HepG2 (cell line): Measurements from ENCODE around the gene JAK2. TPM values are rescaled to one million over a fixed set of nuclear protein-coding genes. Genes with fewer than 3 reads are reported as not detected.

ENCODE experiments used
- ATAC-seq: fragments of 200-7000 bp; cut with Tn5 transposase; 3 replicates; pipeline ENCODE4 v1.9.1; 2020; ENCODE audit warnings: mild to moderate bottlenecking, moderate library complexity
- BruUV-seq: library from RNA; stranded (reverse); fragments of 400-500 nt; replicated peaks from 2 replicates; lab custom pipeline; 2021; lab: Mats Ljungman, UMichigan
- CTCF ChIA-PET: fragments of 300-600 bp; formaldehyde crosslinking; extraction: SDS; loops from one replicate; lab custom pipeline; 2021; ENCODE audit warnings: low total read pairs, inconsistent platforms, low intra/inter-chr PET ratio; lab: Yijun Ruan, JAX
- POLR2A ChIA-PET: fragments of 350-600 bp; sonication (Branson Sonifier 250); formaldehyde crosslinking; loops from one replicate; lab custom pipeline; 2020; ENCODE audit warnings: antibody characterized with exemption, inconsistent platforms; lab: Yijun Ruan, JAX
- DNase-seq: peaks from one replicate; pipeline ENCODE4 v3.0.0-alpha.2; 2015; ENCODE audit warnings: low spot score
- FAIRE-seq: peaks from 3 replicates; lab custom pipeline; 2011; peaks lifted over from hg19 to GRCh38; lab: Jason Lieb, UNC
- H2AFZ ChIP-seq: one replicate; pipeline ENCODE4 v1.6.1; 2011; ENCODE audit warnings: low read length, inconsistent platforms
- H3K27ac ChIP-seq: fragments of 300-600 bp; 3 replicates; pipeline ENCODE4 v1.8.0; 2011; ENCODE audit warnings: mixed run types, mild to moderate bottlenecking, mixed read lengths, low read length, inconsistent platforms; ENCODE audit not compliant: insufficient read depth; ENCODE audit errors: extremely low read length
- H3K27me3 ChIP-seq, 2 experiments: fragments of 200-600 bp in 1 of 2; 2 replicates in 1 of 2; 3 replicates in 1 of 2; pipeline versions ENCODE4 v1.6.0 to v1.8.0; 2011; ENCODE audit warnings: low read length in 2 of 2, mild to moderate bottlenecking in 2 of 2, moderate library complexity in 2 of 2, inconsistent platforms in 1 of 2; ENCODE audit not compliant: insufficient read depth in 2 of 2, control insufficient read depth in 1 of 2
- H3K36me3 ChIP-seq, 2 experiments: fragments of 200-600 bp in 1 of 2; replicated peaks in 1 of 2; 2 replicates in 1 of 2; 3 replicates in 1 of 2; pipeline versions ENCODE4 v1.5.1 to v1.8.0; 2011; ENCODE audit warnings: low read length in 2 of 2, inconsistent platforms in 1 of 2; ENCODE audit not compliant: insufficient read depth in 2 of 2, control insufficient read depth in 1 of 2
- H3K4me1 ChIP-seq: 2 replicates; pipeline ENCODE4 v1.5.1; 2012; ENCODE audit warnings: low read length, inconsistent platforms; ENCODE audit not compliant: insufficient read depth
- H3K4me2 ChIP-seq: 2 replicates; pipeline ENCODE4 v1.6.0; 2011; ENCODE audit warnings: low read depth, low read length, inconsistent platforms
- H3K4me3 ChIP-seq, 3 experiments: fragments of 200-600 bp in 1 of 3; sonication (generic), shearing (Covaris generic) in 1 of 3; replicated peaks in 1 of 3; 2 replicates each; pipeline ENCODE4 v1.5.1; 2011 to 2016; ENCODE audit warnings: low read length in 3 of 3, inconsistent platforms in 2 of 3, low read depth in 2 of 3, mild to moderate bottlenecking in 2 of 3, control low read depth in 1 of 3, mixed read lengths in 1 of 3; ENCODE audit not compliant: insufficient read depth in 1 of 3
- H3K79me2 ChIP-seq: one replicate; pipeline ENCODE4 v1.6.1; 2011; ENCODE audit warnings: low read length, inconsistent platforms; ENCODE audit not compliant: insufficient read depth
- H3K9ac ChIP-seq: 2 replicates; pipeline ENCODE4 v1.6.0; 2011; ENCODE audit warnings: mild to moderate bottlenecking, low read depth, low read length, inconsistent platforms; ENCODE audit not compliant: insufficient read depth
- H3K9me3 ChIP-seq: 2 replicates; pipeline ENCODE4 v1.5.1; 2012; ENCODE audit warnings: mild to moderate bottlenecking, low read length
- H4K20me1 ChIP-seq: 2 replicates; pipeline ENCODE4 v1.6.0; 2011; ENCODE audit warnings: inconsistent platforms, mild to moderate bottlenecking, low read length, moderate library complexity; ENCODE audit not compliant: insufficient read depth
- KAT8 ChIP-seq: IDR thresholded peaks from 2 replicates; pipeline ENCODE4 v1.6.1; 2016; ENCODE audit warnings: missing genetic modification reagents, missing compliant biosample characterization
- KDM6A ChIP-seq: IDR thresholded peaks from 2 replicates; pipeline ENCODE4 v1.6.1; 2016; ENCODE audit warnings: low read depth
- RFXANK ChIP-seq: IDR thresholded peaks from 2 replicates; pipeline ENCODE4 v1.6.1; 2016
- ZNF160 ChIP-seq: sonication (generic); formaldehyde crosslinking; IDR thresholded peaks from 2 replicates; pipeline ENCODE4 v1.8.0; 2022; ENCODE audit warnings: mild to moderate bottlenecking, inconsistent platforms, missing genetic modification reagents
- ZNF33A ChIP-seq: sonication (generic); formaldehyde crosslinking; IDR thresholded peaks from 2 replicates; pipeline ENCODE4 v1.5.1; 2020; ENCODE audit warnings: missing genetic modification reagents, mild to moderate bottlenecking, moderate library complexity, borderline replicate concordance
- ZNF501 ChIP-seq: sonication (generic); formaldehyde crosslinking; IDR thresholded peaks from 2 replicates; pipeline ENCODE4 v1.5.1; 2020; ENCODE audit warnings: mild to moderate bottlenecking, moderate library complexity, missing genetic modification reagents
- WGBS: methylation state at CpG from one replicate; pipeline ENCODE4 v1.1.6; 2017; ENCODE audit warnings: low lambda C conversion rate; 5-methylcytosine and 5-hydroxymethylcytosine counted together
- in situ Hi-C: cut with HindIII; loops from 2 replicates; pipeline ENCODE4 v1.10.0; 2017; ENCODE audit warnings: low pct_unique_long_range_greater_than_20kb; ENCODE audit not compliant: extremely low pct_ligation_motif_present
- intact Hi-C: fragments of 100-400 bp; cut with micrococcal nuclease; formaldehyde crosslinking; loops from one replicate; pipeline ENCODE4 v1.10.0; 2022; ENCODE audit not compliant: unreplicated experiment
- polyA plus RNA-seq, 8 experiments: library from polyadenylated mRNA; depleted of rRNA in 3 of 8; stranded (reverse) in 7 of 8; unstranded in 1 of 8; fragments of >200 nt; fragmentation: Illumina TruSeq in 4 of 8; extraction: Trizol in 4 of 8; gene quantifications; 2 replicates each; pipeline versions ENCODE4 v1.2.1 to v1.2.3, GENCODE V29; 2011 to 2016; ENCODE audit warnings: low read depth in 4 of 8, missing spikeins in 1 of 8, mixed read lengths in 1 of 8; ENCODE audit not compliant: insufficient read depth in 1 of 8
- total RNA-seq, 5 experiments: library from RNA; depleted of rRNA; stranded (reverse); fragments of >200 nt; fragmentation: Illumina TruSeq; extraction: Trizol; gene quantifications; 2 replicates each; pipeline ENCODE4 v1.2.3, GENCODE V29; 2016; ENCODE audit warnings: low read depth in 1 of 5
- TF ChIP-seq, protein P1 (sequence below): sonication (generic); formaldehyde crosslinking; IDR thresholded peaks from 2 replicates; pipeline ENCODE4 v1.8.1; 2023; ENCODE audit warnings: mild to moderate bottlenecking, missing genetic modification reagents
- TF ChIP-seq, protein P2 (sequence below): sonication (generic); formaldehyde crosslinking; IDR thresholded peaks from 2 replicates; pipeline ENCODE4 v1.4.0; 2020; ENCODE audit warnings: mild to moderate bottlenecking, low read depth, missing genetic modification reagents
- TF ChIP-seq, protein P3 (sequence below): sonication (generic); formaldehyde crosslinking; IDR thresholded peaks from 2 replicates; pipeline ENCODE4 v1.5.0; 2020; ENCODE audit warnings: mild to moderate bottlenecking, missing genetic modification reagents, moderate library complexity
- TF ChIP-seq, protein P4 (sequence below): sonication (generic); formaldehyde crosslinking; conservative IDR thresholded peaks from 2 replicates; pipeline ENCODE4 v1.8.1; 2023; ENCODE audit warnings: missing genetic modification reagents

JAK2 gene
- total and polyA plus RNA-seq, 2 of the 13 experiments (the other 11 are each of a cell fraction or from before 2014, with no cell fraction given), result 1.1 to 4.1 TPM

DNA sequence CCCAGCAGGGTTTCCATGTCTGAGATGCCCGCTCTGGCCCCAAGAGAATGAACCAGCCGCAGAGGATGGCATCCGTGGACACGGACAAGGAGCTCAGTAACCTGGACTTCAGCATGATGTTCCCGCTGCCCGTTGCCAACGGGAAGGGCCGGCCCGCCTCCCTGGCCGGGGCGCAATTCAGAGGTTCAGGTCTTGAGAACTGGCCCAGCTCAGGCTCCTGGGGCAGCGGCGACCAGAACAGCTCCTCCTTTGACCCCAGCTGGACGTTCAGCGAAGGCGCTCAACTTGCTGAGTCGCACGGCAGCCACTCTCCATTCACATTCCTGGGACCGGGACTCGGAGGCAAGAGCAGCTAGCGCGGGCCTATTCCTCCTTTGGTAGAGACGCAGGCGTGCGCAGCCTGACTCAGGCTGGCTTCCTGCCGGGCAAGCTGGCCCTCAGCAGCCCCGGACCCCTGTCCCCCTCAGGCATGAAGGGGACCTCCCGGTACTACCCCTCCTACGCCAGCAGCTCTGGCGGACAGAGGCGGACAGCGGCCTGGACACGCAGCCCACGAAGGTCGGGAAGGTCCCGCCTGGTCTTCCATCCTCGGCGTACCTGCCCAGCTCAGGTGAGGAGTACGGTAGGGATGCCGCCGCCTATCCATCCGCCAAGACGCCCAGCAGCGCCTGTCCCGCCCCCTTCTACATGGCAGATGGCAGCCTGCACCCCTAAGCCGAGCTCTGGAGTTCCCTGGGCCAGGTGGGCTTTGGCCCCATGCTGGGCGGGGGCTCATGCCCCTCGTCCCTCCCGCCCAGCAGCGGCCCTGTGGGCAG is 126.0 kb downstream of the JAK2 start (continued):
- TF ChIP-seq KDM6A (CRISPR knock-in tag), result no peak
- TF ChIP-seq, protein P1, sequence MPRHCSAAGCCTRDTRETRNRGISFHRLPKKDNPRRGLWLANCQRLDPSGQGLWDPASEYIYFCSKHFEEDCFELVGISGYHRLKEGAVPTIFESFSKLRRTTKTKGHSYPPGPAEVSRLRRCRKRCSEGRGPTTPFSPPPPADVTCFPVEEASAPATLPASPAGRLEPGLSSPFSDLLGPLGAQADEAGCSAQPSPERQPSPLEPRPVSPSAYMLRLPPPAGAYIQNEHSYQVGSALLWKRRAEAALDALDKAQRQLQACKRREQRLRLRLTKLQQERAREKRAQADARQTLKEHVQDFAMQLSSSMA (CRISPR knock-in tag), result no peak

DNA sequence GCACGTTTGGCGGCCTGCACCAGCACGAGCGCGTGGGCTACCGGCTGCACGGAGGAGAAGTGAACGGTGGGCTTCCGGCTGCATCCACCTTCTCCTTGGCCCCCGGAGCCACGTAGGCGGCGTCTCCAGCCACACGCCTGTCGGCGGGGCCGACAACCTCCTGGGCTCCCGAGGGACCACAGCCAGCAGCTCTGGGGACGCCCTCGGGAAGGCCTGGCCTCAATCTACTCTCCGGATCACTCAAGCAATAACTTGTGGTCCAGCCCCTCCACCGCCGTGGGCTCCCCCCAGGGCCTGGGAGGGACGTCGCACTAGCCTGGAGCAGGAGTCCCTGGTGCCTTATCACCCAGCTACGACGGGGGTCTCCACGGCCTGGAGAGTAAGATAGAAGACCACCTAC is 126.6 kb downstream of the JAK2 start:
- DNase-seq, result no peak
- CTCF ChIA-PET, result no interaction called here

More for the DNA sequence above, 126.6 kb downstream of the JAK2 start:
- intact Hi-C loops, result no loop called here
- Histone ChIP-seq H2AFZ (no peak overlapping the region), H3K79me2 (no peaks in the 10 kb centered on the region), H3K9ac (no peak overlapping the region), H3K9me3 (no peaks in the 10 kb centered on the region), H3K4me3 (no peak overlapping the region), H3K36me3 (no peaks in the 10 kb centered on the region), H3K27me3 (no peaks in the 10 kb centered on the region), H3K27ac (no peak overlapping the region), H3K4me1 (no peaks in the 10 kb centered on the region), H3K4me2 (no peak overlapping the region), H4K20me1 (no peaks in the 10 kb centered on the region)
- TF ChIP-seq, protein P2, sequence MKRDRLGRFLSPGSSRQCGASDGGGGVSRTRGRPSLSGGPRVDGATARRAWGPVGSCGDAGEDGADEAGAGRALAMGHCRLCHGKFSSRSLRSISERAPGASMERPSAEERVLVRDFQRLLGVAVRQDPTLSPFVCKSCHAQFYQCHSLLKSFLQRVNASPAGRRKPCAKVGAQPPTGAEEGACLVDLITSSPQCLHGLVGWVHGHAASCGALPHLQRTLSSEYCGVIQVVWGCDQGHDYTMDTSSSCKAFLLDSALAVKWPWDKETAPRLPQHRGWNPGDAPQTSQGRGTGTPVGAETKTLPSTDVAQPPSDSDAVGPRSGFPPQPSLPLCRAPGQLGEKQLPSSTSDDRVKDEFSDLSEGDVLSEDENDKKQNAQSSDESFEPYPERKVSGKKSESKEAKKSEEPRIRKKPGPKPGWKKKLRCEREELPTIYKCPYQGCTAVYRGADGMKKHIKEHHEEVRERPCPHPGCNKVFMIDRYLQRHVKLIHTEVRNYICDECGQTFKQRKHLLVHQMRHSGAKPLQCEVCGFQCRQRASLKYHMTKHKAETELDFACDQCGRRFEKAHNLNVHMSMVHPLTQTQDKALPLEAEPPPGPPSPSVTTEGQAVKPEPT, result no peak
- TF ChIP-seq RFXANK, result no peak
- no peak for TF ChIP-seq ZNF33A
- no peak for TF ChIP-seq ZNF501 (CRISPR knock-in tag)
- no peak for TF ChIP-seq ZNF160 (CRISPR knock-in tag)
- no peak for TF ChIP-seq KAT8 (CRISPR knock-in tag)
- TF ChIP-seq, protein P3, sequence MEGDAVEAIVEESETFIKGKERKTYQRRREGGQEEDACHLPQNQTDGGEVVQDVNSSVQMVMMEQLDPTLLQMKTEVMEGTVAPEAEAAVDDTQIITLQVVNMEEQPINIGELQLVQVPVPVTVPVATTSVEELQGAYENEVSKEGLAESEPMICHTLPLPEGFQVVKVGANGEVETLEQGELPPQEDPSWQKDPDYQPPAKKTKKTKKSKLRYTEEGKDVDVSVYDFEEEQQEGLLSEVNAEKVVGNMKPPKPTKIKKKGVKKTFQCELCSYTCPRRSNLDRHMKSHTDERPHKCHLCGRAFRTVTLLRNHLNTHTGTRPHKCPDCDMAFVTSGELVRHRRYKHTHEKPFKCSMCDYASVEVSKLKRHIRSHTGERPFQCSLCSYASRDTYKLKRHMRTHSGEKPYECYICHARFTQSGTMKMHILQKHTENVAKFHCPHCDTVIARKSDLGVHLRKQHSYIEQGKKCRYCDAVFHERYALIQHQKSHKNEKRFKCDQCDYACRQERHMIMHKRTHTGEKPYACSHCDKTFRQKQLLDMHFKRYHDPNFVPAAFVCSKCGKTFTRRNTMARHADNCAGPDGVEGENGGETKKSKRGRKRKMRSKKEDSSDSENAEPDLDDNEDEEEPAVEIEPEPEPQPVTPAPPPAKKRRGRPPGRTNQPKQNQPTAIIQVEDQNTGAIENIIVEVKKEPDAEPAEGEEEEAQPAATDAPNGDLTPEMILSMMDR (CRISPR knock-in tag), result no peak
- TF ChIP-seq, protein P4, sequence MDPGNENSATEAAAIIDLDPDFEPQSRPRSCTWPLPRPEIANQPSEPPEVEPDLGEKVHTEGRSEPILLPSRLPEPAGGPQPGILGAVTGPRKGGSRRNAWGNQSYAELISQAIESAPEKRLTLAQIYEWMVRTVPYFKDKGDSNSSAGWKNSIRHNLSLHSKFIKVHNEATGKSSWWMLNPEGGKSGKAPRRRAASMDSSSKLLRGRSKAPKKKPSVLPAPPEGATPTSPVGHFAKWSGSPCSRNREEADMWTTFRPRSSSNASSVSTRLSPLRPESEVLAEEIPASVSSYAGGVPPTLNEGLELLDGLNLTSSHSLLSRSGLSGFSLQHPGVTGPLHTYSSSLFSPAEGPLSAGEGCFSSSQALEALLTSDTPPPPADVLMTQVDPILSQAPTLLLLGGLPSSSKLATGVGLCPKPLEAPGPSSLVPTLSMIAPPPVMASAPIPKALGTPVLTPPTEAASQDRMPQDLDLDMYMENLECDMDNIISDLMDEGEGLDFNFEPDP, result no peak
- 98% methylated on average over 19 of the region's 28 CpGs for WGBS
- no TSS peak for BruUV-seq
- POLR2A ChIA-PET, result no interaction called here
- in situ Hi-C loops, result no loop called here
- FAIRE-seq, result no peak
- ATAC-seq, result no peak
